HCT116 (cell line): ENCODE data around the gene GPN2.

ENCODE experiments used
- CBX3 ChIP-seq: IDR thresholded peaks from 2 replicates; pipeline ENCODE4 v1.6.1; 2012; ENCODE audit warnings: low read depth
- CTCF ChIP-seq, 3 experiments: fragments of 200-600 bp in 1 of 3; sonication (generic) in 1 of 3; IDR thresholded peaks in 2 of 3; conservative IDR thresholded peaks in 1 of 3; 2 replicates each; pipeline ENCODE4 v1.5.1; 2012 to 2017; ENCODE audit warnings: low read depth in 2 of 3, low read length in 2 of 3, antibody characterized with exemption in 1 of 3, borderline replicate concordance in 1 of 3, control low read depth in 1 of 3, mild to moderate bottlenecking in 1 of 3, mixed read lengths in 1 of 3, mixed run types in 1 of 3, moderate library complexity in 1 of 3; ENCODE audit not compliant: insufficient read depth in 1 of 3
- EGR1 ChIP-seq: IDR thresholded peaks from 2 replicates; pipeline ENCODE4 v1.6.1; 2012; ENCODE audit warnings: low read depth
- ELF1 ChIP-seq: IDR thresholded peaks from 2 replicates; pipeline ENCODE4 v1.6.1; 2012; ENCODE audit warnings: low read depth, borderline replicate concordance
- MAX ChIP-seq: IDR thresholded peaks from 2 replicates; pipeline ENCODE4 v1.6.1; 2012
- POLR2A ChIP-seq: IDR thresholded peaks from 2 replicates; pipeline ENCODE4 v1.7.0; 2011; ENCODE audit warnings: borderline replicate concordance; ENCODE audit not compliant: insufficient read depth, insufficient read length; ENCODE audit errors: extremely low read depth
- REST ChIP-seq: IDR thresholded peaks from 2 replicates; pipeline ENCODE4 v1.6.1; 2012; ENCODE audit warnings: low read depth
- SP1 ChIP-seq: IDR thresholded peaks from 2 replicates; pipeline ENCODE4 v1.6.1; 2012; ENCODE audit warnings: low read depth

- no peak for TF ChIP-seq ELF1
- TF ChIP-seq POLR2A: no peak
- TF ChIP-seq SP1: no peak
- TF ChIP-seq CTCF (IDR thresholded peaks at IDR 0.05 in 2 of 3, conservative IDR thresholded peaks at IDR 0.05 in 1 of 3; ENCODE audit: borderline replicate concordance in 1 of 3, insufficient read depth in 1 of 3, low read depth in 2 of 3, low read length in 2 of 3): no peak
- no peak for TF ChIP-seq EGR1
- no peak for TF ChIP-seq MAX
- TF ChIP-seq CBX3: no peak
- no peak for TF ChIP-seq REST
These were observed 50.8 kb downstream of the GPN2 start for GRCh38 chr1:26839339-26839722.
